ENCODE results near the gene ZNF710. TPM values are rescaled to one million over a fixed set of nuclear protein-coding genes. Genes with fewer than 3 reads are reported as not detected.
"Not testable (repeated sequence)": the region's sequence is repeated elsewhere in the genome, so short reads cannot be mapped to it uniquely, and the experiment has no call there.

ZNF710 gene, protein sequence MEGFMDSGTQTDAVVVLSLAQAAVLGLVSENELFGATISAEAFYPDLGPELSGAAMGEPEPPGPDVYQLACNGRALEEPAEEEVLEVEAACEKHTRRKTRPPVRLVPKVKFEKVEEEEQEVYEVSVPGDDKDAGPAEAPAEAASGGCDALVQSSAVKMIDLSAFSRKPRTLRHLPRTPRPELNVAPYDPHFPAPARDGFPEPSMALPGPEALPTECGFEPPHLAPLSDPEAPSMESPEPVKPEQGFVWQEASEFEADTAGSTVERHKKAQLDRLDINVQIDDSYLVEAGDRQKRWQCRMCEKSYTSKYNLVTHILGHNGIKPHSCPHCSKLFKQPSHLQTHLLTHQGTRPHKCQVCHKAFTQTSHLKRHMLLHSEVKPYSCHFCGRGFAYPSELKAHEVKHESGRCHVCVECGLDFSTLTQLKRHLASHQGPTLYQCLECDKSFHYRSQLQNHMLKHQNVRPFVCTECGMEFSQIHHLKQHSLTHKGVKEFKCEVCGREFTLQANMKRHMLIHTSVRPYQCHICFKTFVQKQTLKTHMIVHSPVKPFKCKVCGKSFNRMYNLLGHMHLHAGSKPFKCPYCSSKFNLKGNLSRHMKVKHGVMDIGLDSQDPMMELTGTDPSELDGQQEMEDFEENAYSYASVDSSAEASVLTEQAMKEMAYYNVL
- 5.6 TPM for total RNA-seq

DNA sequence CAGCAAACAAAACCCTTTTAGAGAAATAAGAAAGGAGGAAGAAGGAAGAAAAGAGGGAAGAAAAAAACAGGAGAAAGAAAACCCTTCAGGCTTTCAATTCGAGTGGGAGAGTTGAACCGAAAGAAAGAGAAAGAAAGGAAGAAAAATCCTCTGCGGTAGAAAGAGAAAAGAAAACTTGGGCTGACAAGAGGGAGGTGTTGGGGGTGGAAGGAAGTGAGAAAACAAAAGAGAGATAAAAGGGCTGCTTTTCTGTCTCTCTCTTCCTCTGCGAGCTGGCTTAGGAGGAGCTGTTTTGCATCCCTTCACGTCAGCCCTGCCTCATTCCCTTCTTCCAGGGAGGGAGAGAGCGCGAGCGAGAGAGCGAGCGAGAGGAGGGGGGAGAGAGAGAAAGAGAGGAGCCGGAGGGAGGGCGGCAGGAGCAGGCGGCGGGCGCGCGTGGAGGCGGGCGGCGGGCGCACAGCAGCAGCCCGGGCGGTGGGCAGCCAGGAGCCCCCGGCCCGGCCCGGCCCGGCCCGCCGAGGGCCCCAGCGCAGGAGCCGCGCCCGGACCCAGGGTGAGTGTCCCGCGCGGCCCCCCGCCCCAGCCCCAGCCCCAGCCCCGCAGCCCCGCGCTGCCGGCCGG, at the start of gene ZNF710:
ZNF710 (plus strand) TSS at position 263 of the 621 bp plus-strand sequence. CDS start 65,814 bp downstream, outside the sequence.
- DNase-seq = peak; percentile 89

DNA sequence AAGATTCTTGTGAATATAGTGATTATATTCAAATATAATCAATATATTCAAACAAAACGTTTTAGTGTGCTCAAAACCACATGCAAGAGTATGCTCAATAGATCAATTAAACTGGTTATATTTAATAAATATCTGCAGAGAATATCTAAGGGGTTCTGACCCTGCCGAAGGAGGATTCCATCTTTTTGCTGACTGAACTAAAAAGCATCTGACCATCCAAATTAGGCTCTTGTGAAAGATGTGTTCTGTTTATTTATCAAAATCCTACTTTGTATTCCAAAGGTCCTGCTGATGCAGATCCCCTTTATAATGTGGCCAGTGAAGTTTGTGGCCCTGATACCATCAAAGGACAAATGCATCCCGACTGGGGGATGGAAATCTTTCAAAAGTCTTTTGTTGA, 46.6 kb upstream of the ZNF710 start:
- no peak for DNase-seq

DNA sequence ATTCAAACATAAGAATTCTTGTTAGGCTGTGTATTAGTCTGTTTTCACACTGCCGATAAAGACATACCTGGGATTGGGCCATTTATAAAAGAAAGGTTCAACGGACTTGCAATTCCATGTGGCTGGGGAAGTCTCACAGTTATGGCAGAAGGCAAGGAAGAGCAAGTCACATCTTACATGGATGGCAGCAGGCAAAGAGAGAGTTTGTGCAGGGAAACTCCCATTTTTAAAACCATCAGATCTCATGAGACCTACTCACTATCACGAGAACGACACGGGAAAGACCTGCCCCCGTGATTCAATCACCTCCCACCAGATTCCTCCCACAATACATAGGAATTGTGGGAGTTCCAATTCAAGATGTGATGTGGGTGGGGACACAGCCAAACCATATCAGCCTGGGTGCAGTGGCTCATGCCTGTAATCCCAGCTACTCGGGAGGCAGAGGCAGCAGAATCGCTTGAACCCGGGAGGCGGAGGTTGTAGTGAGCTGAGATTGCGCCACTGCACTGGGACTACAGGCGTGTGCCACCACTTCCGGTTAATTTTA, 45.6 kb upstream of the ZNF710 start:
- DNase-seq = not testable (repeated sequence)

DNA sequence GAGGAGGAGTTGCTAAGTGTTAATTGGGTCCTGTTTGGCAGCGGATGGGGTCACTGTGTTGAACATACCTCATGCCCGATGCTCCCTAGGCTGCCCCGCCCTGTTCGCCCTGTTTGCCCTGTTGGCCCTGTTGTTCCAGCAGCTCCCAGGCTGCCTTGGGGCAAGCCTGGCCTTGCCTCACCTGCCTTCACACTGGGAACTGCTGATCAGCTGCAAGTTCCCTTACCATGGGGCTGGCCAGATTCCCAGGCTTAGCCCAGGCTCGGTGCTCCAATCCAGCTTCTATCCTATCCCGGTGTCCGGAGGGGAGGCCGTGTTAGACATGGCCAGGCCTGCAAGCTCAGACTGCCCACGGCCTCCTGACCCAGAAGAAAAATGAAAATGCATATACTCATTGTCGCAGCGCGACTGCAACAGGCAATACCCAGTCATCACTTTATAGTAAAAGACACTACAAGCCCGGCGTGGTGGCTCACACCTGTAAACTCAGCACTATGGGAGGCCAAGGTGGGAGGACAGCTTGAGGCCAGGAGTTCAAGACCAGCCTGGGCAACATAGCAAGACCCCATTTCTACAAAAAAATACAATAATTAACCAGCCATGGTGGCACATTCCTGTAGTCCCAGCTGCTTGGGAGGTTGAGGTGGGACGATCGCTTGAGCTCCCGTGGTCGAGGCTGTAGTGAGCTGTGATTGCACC, 42.9 kb upstream of the ZNF710 start:
- peak; percentile 16 for DNase-seq

DNA sequence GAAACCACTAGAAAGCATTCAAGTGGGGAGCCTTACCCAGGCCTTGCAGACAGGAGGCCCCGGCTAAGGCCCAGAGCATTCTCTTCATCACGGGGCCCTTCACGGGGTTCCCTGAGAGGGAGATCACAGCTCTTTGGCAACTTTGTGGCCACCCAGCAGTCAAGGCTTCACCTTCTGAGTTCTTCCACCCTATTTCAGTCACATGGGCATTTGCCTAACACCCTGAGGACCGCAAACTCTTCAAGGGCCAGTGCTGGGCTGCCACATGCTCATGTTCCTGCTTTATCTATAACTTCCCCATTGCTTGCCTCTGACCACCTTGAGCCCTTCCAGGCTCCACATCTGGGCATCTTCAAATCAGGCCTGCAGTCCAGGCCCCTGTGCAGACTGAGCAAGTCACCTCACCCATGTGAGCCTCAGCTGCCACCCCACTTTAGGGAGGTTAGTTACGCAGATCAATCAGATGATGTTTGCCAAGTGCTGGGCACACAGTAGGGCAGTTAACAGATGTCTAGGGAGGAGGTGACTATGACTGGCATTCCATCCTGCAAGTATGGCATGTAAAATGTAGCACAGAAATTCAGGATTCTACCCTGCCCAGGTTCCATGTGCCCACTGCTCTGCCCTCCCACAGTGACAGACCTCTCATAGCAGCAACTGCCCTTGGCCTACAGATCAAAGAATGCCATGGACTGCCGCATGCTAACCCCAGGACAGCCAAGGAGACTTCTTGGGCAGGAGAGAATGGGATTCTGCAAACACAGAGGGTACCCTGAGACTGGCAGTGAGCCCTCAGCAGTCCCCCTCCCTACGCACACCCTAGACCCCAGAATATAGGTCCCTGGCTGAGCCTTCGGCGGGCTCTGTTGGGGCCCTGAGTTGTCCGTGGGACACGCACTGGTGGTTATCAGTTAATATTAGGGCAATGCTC, 37.6 kb upstream of the ZNF710 start:
- no peak for DNase-seq

DNA sequence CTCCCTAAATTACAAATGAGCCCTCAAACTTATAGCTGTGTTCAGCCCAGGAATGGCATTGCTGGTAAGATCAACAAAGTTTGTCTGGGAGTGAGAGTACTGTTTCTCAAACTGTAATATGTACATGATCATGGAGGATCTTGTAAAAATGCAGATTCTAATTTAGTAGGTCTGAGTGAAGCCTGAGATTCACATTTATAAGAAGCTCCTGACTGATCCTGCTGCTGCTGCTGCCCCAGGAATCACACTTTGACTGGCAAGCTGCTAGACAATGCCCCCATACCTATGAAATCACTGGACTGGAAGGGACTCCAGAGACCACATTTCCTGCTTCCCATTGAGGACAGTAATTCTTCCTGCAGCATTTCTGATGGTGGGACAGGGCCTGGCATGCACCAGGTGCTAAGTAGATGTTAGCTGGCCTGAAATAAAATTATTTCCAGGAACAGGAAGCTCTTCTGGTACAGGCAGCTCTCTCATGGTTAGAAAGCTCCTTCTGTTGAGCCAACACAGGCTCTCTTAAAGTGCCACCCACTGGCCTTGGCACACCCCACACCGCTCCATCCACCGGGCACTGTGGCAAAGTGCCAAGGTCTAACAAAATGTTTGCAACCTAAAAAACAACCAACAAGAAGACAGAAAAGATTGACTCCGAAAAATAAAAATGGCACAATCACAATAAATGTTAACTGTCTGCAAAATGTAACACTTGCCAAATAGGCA, 36.7 kb upstream of the ZNF710 start:
- DNase-seq = no peak

DNA sequence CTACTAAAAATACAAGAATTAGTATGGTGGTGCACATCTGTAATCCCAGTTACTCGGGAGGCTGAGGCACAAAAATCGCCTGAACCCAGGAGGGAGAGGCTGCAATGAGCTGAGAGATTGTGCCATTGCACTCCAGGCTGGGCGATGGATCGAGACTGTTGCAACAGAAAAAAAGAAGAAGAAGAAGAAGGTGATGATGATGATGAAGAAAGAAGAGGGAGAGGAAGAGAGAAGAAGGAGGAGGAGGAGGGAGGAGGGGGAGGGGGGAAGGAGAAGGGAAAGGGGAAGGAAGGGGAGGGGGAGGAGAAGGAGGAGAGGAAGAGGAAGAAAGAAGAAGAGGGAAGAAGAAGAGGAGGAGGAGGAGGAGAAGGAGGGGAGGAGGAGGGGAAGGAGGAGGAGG, 33.2 kb upstream of the ZNF710 start:
- no peak for DNase-seq

DNA sequence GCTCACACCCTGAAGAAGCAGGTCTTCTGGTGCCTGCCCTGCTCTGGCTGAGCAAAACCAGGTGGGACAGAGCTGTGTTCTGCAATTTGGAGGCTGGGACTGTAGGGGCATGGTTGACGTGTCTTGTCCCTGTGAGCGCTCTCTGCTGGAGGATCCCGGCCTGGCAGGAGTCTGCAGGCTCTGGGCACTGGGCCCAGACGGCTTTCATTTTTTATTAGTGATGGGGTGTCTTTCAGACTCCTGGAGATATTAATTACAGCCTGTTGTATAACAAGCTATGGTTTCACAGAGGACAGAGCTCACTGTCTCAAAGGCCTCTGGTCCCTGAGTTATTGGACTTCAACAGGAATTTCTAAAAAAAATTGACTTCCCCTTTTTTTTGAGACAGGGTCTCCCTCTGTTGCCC, 29.5 kb upstream of the ZNF710 start:
- DNase-seq = peak; percentile 66

DNA sequence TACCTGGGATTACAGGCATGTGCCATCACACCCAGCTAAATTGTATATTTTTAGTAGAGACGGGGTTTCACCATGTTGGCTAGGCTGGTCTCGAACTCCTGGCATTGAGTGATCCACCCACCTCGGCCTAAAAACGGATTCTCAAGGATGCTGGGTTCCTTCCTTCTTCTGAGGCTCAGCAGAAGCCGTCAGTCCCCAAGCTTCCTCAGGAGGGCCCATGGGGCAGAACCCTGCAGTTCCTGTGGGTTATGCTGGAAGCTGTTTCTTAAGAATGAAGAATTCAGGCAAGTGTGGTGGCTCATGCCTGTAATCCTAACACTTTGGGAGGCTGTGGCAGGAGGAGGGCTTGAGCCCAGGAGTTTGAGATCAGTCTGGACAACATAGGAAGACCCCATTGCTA, 29.0 kb upstream of the ZNF710 start:
- no peak for DNase-seq

DNA sequence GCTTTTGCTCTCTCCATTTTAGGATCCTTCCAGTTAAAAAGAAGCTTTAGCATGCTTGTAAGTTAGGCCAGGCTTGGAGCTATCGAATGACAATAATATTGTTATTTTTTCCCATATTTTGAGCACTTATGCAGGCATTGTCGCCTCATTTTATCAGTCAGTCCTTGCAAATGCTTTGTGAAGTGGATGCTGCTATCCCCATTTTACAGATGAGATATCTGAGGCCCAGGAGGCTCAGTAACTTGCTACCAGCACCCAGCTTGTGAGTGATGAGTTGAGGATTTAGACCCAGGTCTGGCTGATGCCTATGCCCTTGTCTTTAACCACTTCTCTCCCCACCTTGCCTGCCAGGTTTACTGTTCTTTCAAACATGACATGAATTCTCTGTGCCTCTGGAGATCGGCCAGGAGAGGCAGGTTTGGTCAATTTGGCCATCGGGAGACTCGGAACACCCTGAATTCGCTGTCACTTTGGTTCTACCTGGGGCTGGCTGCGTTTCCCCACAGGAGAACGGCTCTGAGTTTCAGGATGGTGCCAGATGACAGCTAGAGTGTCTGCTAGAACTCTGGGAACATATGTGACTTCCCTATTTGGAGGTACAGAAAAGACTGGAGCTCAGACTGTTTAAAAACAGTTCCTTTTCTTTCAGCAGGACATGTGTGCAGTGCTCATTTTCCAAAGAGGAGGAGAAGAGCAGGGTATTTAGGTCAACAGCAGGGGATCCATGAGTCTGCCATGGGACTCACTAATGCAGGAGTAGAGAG, 25.5 kb upstream of the ZNF710 start:
- no peak for DNase-seq

DNA sequence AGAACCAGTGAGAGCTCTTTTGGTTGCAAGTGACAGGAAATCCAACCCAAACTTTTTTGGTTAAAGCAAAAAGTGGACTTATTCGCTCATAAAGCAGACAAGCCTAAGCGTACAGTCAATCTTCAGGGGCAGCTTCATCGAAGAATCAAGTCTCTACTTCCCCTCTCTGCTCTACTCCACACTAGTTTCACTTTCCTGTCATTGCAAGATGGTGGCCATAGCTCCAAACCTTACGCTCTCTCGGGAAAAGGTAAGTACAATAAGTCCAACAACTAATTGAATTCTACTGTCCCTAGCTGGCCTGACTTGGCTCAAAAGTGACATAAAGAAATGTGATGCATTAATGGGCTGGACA, 24.9 kb upstream of the ZNF710 start:
- no peak for DNase-seq

DNA sequence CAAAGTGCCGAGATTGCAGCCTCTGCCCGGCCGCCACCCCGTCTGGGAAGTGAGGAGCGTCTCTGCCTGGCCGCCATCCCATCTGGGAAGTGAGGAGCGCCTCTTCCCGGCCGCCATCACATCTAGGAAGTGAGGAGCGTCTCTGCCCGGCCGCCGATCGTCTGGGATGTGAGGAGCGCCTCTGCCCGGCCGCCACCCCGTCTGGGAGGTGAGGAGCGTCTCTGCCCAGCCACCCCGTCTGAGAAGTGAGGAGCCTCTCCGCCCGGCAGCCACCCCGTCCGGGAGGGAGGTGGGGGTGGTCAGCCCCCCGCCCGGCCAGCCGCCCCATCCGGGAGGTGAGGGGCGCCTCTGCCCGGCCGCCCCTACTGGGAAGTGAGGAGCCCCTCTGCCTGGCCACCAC, 23.3 kb upstream of the ZNF710 start:
- DNase-seq = not testable (repeated sequence)

DNA sequence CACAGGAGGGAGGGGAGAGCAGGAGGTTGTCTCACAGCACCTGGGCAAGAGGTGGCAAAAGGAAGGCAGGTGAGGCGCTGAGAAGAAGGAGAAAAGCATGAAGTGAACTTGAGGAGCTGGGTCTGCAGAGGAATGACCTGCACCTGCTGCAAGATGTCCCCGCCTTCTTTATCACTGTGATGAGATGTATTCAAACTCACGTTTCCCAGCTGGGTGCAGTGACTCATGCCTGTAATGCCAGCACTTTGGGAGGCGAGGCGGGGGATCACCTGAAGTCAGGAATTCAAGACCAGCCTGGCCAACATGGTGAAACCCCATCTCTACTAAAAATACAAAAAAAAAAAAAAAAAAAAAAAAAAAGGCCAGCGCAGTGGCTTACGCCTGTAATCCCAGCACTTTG, 22.2 kb upstream of the ZNF710 start:
- no peak for DNase-seq

DNA sequence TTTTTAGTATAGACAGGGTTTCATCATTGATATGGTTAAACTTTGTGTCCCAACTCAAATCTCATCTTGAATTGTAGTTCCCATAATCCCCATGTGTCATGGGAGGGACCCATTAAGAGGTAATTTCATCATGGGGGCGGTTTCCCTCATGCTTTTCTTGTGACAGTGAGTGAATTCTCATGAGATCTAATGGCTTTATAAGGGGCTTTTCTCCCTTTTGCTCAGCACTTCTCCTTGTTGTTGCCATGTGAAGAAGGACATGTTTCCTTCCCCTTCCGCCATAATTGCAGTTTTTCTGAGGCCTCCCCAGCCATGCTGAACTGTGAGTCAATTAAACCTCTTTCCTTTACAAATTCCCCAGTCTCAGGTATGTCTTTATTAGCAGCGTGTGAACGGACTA, 20.2 kb upstream of the ZNF710 start:
- no peak for DNase-seq

DNA sequence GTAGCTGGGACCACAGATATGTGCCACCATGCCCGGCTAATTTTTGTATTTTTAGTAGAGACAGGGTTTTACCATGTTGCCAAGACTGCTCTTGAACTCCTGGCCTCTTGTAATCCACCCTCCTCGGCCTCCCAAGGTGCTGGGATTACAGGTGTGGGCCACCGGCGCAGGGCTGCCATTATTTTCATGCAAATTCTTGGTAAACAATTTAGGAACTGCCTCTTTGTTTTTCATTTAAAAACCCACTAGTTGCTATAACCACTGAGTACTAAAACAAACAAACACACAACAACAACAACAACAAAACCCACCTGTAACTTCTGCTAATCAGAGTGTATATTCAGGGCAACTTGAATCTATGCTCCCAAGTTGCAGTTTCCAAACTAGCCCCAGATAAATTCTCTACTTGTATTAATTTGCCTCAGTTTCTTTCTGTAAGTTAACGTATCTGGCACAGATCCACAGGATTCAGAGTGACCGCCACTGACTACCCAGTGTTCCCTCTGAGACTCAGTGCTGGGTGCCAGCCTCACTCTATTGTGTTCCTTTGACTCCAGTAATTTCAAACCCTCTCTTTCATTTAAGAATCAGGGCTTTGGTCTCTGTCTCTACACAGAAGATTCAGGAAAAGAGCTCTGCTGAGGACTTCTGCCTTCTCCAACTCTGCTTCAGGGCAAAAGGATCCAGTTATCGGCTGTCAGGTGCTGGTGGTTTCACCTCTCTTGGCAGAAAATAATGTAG, 18.6 kb upstream of the ZNF710 start:
- DNase-seq = no peak

DNA sequence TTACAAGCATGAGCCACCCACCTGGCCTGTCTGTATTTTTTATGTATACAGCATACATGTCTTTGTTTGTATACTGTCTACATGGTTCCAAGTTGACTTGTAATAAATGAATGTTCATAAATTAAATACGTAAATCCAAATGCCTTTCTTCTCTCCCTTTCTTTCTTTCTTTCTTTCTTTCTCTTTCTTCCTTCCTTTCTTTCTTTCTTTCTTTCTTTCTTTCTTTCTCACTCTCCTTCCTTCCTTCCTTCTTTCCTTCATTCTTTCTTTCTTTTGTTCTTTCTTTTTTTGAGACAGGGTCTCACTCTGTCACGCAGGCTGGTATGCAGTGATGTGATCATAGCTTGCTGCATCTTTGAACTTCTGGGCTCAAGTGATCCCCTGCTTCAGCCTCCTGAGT, 17.1 kb upstream of the ZNF710 start:
- DNase-seq = no peak

DNA sequence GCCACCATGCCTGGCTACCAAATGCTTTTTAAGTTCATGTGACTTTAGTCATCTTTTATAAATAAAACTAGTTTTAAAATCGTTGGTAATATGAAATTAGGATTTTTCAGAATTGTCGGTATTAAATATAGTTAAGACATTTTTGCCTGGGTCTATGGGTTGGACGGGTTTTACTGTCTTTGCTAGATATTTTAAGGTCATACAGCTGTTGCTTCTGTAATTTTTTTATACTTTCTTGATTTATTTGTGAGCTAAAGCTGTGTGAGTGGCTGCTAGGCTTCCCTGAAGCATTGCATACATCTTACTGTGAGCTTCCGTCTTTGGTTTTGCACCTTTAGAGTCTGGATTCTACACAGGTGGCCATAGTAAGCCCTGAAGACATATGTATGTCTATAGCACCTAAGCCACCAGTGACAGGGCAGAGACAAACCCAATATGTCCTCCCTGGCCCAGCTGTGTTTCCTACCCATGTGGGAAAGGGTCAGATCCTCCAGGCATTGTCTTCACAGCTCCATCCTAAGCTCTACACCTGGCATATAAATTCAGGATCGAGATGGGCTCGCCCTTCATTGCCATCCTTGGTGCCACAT, 16.6 kb upstream of the ZNF710 start:
- no peak for DNase-seq

DNA sequence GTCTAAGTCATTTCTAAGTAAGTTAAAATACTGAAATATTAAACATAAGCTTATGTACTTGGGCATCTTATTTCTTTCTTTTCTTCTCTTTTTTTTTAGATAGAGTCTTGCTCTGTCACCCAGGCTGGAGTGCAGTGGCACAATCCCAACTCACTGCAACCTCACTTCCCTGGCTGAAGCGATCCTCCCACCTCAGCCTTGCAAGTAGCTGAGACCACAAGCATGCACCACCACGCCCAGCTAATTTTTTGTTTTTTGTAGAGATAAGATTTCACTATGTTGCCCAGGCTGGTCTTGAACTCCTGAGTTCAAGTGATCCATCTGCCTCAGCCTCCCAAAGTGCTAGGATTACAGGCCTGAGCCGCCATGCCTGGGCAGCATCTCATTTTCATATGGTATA, 16.0 kb upstream of the ZNF710 start:
- DNase-seq = no peak

DNA sequence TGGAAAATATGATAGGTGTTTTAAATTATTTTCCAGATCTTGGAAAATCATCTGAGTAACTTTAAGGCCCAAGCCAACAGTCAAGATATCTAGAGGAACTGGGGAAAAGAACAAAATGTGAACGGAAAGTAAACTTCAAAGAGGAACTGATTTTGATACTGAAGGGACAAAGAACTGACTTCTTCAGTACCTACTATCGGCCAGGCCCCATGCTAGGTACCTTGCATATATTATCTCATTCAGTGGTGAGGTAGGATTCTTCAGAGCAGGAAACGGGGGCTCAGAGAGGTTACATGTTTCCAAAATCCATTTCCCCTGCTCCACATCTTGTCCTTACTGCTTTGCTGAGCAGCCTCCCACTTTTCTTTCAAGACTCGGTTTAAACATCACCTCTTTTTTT, 9.8 kb upstream of the ZNF710 start:
- no peak for DNase-seq
